Posterior cingulate gyrus (tissue), 11 donors: ENCODE measurements around the gene ADORA3.

Experiments used
- DNase-seq, 10 donors: peaks; one replicate each; pipeline versions ENCODE4 v3.0.0 to v3.0.0-alpha.2; 2020 to 2021; ENCODE audit warnings: mixed read lengths in 3 of 10
- intact Hi-C: fragments of 100-400 bp; cut with DNase I; formaldehyde crosslinking; loops from one replicate; pipeline ENCODE4 v1.15.1; 2023

Gene ADORA3

GRCh38 chr1:111450185-111450584 lies 53.2 kb downstream of the ADORA3 start:
- DNase-seq, result no peak

GRCh38 chr1:111449703-111450017 lies 53.8 kb downstream of the ADORA3 start:
- DNase-seq, result no peak
- intact Hi-C loops, result loop anchor here (2.0 kb wide), 1 partner anchor 311 kb away; no protein-coding TSS in a partner anchor

More at GRCh38 chr1:111450185-111450584, 53.2 kb downstream of the ADORA3 start:
- intact Hi-C loops, result no loop called here
